GM19324 (cell line): ENCODE data around the gene WDR64.
A peak's percentile ranks its signal among the peaks of the same experiment; 100 is the strongest.

Experiments used
- ATAC-seq: cut with Tn5 transposase; IDR thresholded peaks from one replicate; pipeline ENCODE4 v1.9.1; 2021; ENCODE audit warnings: mild to moderate bottlenecking, moderate library complexity; ENCODE audit not compliant: unreplicated experiment, low FRiP score

Gene WDR64

GRCh38 chr1:241652012-241652411 is at the start of gene WDR64:
TSS of gene WDR64 (plus strand) at chr1:241652281. CDS start at chr1:241652485, 204 bp downstream.
- ATAC-seq = no peak

GRCh38 chr1:241603731-241604245 is 48.3 kb upstream of the WDR64 start:
- ATAC-seq = no peak

GRCh38 chr1:241605146-241605805 is 46.8 kb upstream of the WDR64 start:
- ATAC-seq = no peak

GRCh38 chr1:241606544-241606943 is 45.5 kb upstream of the WDR64 start:
- ATAC-seq = no peak

- ATAC-seq = no peak
These were observed 44.6 kb upstream of the WDR64 start for GRCh38 chr1:241607497-241607896.

- ATAC-seq = no peak
These were observed 43.6 kb upstream of the WDR64 start for GRCh38 chr1:241608379-241609033.

GRCh38 chr1:241610056-241610815 is 41.8 kb upstream of the WDR64 start:
- ATAC-seq = no peak

GRCh38 chr1:241611063-241611462 is 41.0 kb upstream of the WDR64 start:
- peak; percentile 79 for ATAC-seq

- no peak for ATAC-seq
These were observed 40.3 kb upstream of the WDR64 start for GRCh38 chr1:241611736-241612135.

- no peak for ATAC-seq
These were observed 39.3 kb upstream of the WDR64 start for GRCh38 chr1:241612533-241613477.

GRCh38 chr1:241614144-241614543 is 37.9 kb upstream of the WDR64 start:
- ATAC-seq = no peak

- ATAC-seq = no peak
These were observed 37.5 kb upstream of the WDR64 start for GRCh38 chr1:241614572-241614971.

GRCh38 chr1:241615043-241615974 is 36.8 kb upstream of the WDR64 start:
- no peak for ATAC-seq

- no peak for ATAC-seq
These were observed 34.7 kb upstream of the WDR64 start for GRCh38 chr1:241617426-241617825.

GRCh38 chr1:241622669-241623068 is 29.4 kb upstream of the WDR64 start:
- ATAC-seq = no peak

GRCh38 chr1:241624935-241625334 is 27.1 kb upstream of the WDR64 start:
- ATAC-seq = no peak

- peak; percentile 79 for ATAC-seq
These were observed 24.4 kb upstream of the WDR64 start for GRCh38 chr1:241627453-241628259.

- no peak for ATAC-seq
These were observed 22.1 kb upstream of the WDR64 start for GRCh38 chr1:241630005-241630404.
